Fibroblast of mammary gland (primary cell): ENCODE measurements around the gene MLPH.
"Not testable (repeated sequence)": the region's sequence is repeated elsewhere in the genome, so short reads cannot be mapped to it uniquely, and the experiment has no call there.

Experiments
- DNase-seq: peaks from one replicate; pipeline ENCODE4 v3.0.0-alpha.2; 2010; ENCODE audit warnings: low read depth
- H3K4me3 ChIP-seq: 2 replicates; pipeline ENCODE4 v1.5.1; 2011; ENCODE audit warnings: low read depth, mild to moderate bottlenecking, low read length, moderate library complexity; ENCODE audit not compliant: control insufficient read depth
- CTCF ChIP-seq: conservative IDR thresholded peaks from 2 replicates; pipeline ENCODE4 v1.5.1; 2011; ENCODE audit warnings: low read depth, low read length, inconsistent platforms; ENCODE audit not compliant: control insufficient read depth, insufficient read depth

Gene MLPH

GRCh38 chr2:237591141-237591881, 104.3 kb downstream of the MLPH start:
- peak; percentile 14 for DNase-seq
- TF ChIP-seq CTCF = no peak
- H3K4me3 ChIP-seq = no peak overlapping the region

GRCh38 chr2:237592425-237592980, 105.5 kb downstream of the MLPH start:
- no peak for DNase-seq
- no peak overlapping the region for H3K4me3 ChIP-seq
- TF ChIP-seq CTCF = no peak

- DNase-seq = no peak
- no peak for TF ChIP-seq CTCF
- H3K4me3 ChIP-seq = no peak overlapping the region
Measured at GRCh38 chr2:237593036-237593435, 106.0 kb downstream of the MLPH start.

- DNase-seq = no peak
- H3K4me3 ChIP-seq = no peak overlapping the region
- no peak for TF ChIP-seq CTCF
Measured at GRCh38 chr2:237593596-237594320, 106.7 kb downstream of the MLPH start.

- no peak overlapping the region for H3K4me3 ChIP-seq
- no peak for DNase-seq
- no peak for TF ChIP-seq CTCF
Measured at GRCh38 chr2:237594514-237594871, 107.4 kb downstream of the MLPH start.

GRCh38 chr2:237595829-237596519, 108.9 kb downstream of the MLPH start:
- not testable (repeated sequence) for H3K4me3 ChIP-seq, DNase-seq
